Naive thymus-derived CD4-positive, alpha-beta T cell (primary cell): Measurements from ENCODE around the gene UBR2. TPM values are rescaled to one million over a fixed set of nuclear protein-coding genes. Genes with fewer than 3 reads are reported as not detected.
"Not testable (repeated sequence)": the region's sequence is repeated elsewhere in the genome, so short reads cannot be mapped to it uniquely, and the experiment has no call there.

ENCODE experiments used
- ATAC-seq: fragments of 150-1000 bp; cut with Tn5 transposase; 2 replicates; pipeline ENCODE4 v1.10.0; 2021; ENCODE audit warnings: mild to moderate bottlenecking, moderate library complexity
- CTCF ChIA-PET: fragments of 350-600 bp; sonication (Branson Sonifier 250); formaldehyde crosslinking; loops from one replicate; lab custom pipeline; 2021; ENCODE audit warnings: antibody characterized with exemption; lab: Charles Lee
- POLR2A ChIA-PET: fragments of 350-600 bp; sonication (Branson Sonifier 250); formaldehyde crosslinking; loops from one replicate; lab custom pipeline; 2021; ENCODE audit warnings: antibody characterized with exemption, inconsistent platforms; lab: Charles Lee
- DNase-seq, 9 donors: peaks; one replicate each; pipeline versions ENCODE4 v3.0.0 to v3.0.0-alpha.2; 2020 to 2022; ENCODE audit warnings: mixed read lengths in 1 of 9
- H3K27ac ChIP-seq: one replicate; pipeline ENCODE4 v1.7.0; 2013; ENCODE audit warnings: mild to moderate bottlenecking, low read depth, low read length, moderate library complexity
- H3K27me3 ChIP-seq, 2 donors: one replicate each; pipeline ENCODE4 v1.7.0; 2013; ENCODE audit warnings: low read length in 2 of 2, mild to moderate bottlenecking in 2 of 2, moderate library complexity in 2 of 2; ENCODE audit not compliant: control insufficient read depth in 2 of 2, insufficient read depth in 2 of 2
- H3K36me3 ChIP-seq, 3 experiments: 1 replicate in 2 of 3; 2 replicates in 1 of 3; pipeline ENCODE4 v1.7.0; 2013; ENCODE audit warnings: low read length in 3 of 3, mild to moderate bottlenecking in 3 of 3, moderate library complexity in 1 of 3; ENCODE audit not compliant: insufficient read depth in 3 of 3, control insufficient read depth in 2 of 3
- H3K4me1 ChIP-seq, 2 donors: one replicate each; pipeline ENCODE4 v1.7.0; 2013; ENCODE audit warnings: low read length in 2 of 2, mild to moderate bottlenecking in 2 of 2, moderate library complexity in 1 of 2; ENCODE audit not compliant: control insufficient read depth in 2 of 2, insufficient read depth in 2 of 2
- H3K4me3 ChIP-seq: 2 replicates; pipeline ENCODE4 v1.7.0; 2013; ENCODE audit warnings: mild to moderate bottlenecking, low read length
- H3K9me3 ChIP-seq, 3 experiments: 1 replicate in 2 of 3; 2 replicates in 1 of 3; pipeline ENCODE4 v1.7.0; 2013; ENCODE audit warnings: low read length in 3 of 3; ENCODE audit not compliant: control insufficient read depth in 2 of 3
- H3K27ac Mint-ChIP-seq, 9 donors: one replicate each; pipeline ENCODE4 v1.8.0; 2020 to 2022; ENCODE audit warnings: mixed read lengths in 9 of 9, mild to moderate bottlenecking in 8 of 9, moderate library complexity in 5 of 9, inconsistent platforms in 2 of 9
- H3K27me3 Mint-ChIP-seq, 5 donors: one replicate each; pipeline ENCODE4 v1.8.0; 2021 to 2022; ENCODE audit warnings: mixed read lengths in 5 of 5, mild to moderate bottlenecking in 1 of 5
- H3K36me3 Mint-ChIP-seq, 5 donors: one replicate each; pipeline ENCODE4 v1.8.0; 2020 to 2022; ENCODE audit warnings: mixed read lengths in 5 of 5, mild to moderate bottlenecking in 3 of 5, inconsistent platforms in 1 of 5
- H3K4me1 Mint-ChIP-seq, 7 donors: one replicate each; pipeline ENCODE4 v1.8.0; 2020 to 2022; ENCODE audit warnings: mixed read lengths in 7 of 7, mild to moderate bottlenecking in 3 of 7, inconsistent platforms in 1 of 7
- H3K4me3 Mint-ChIP-seq, 10 donors: one replicate each; pipeline ENCODE4 v1.8.0; 2020 to 2022; ENCODE audit warnings: mild to moderate bottlenecking in 10 of 10, mixed read lengths in 10 of 10, moderate library complexity in 6 of 10, inconsistent platforms in 2 of 10
- H3K9me3 Mint-ChIP-seq, 11 donors: one replicate each; pipeline ENCODE4 v1.8.0; 2020 to 2022; ENCODE audit warnings: mixed read lengths in 11 of 11, mild to moderate bottlenecking in 4 of 11, inconsistent platforms in 1 of 11, moderate library complexity in 1 of 11
- intact Hi-C, 2 donors: fragments of 100-400 bp; cut with micrococcal nuclease; formaldehyde crosslinking; loops; one replicate each; pipeline ENCODE4 v1.15.1; 2023
- polyA plus RNA-seq, 2 donors: library from polyadenylated mRNA; unstranded; fragments of 300-500 nt; fragmentation: Illumina TruSeq; gene quantifications; one replicate each; pipeline ENCODE4 v1.2.3, GENCODE V29; 2021
- total RNA-seq, 6 experiments: library from RNA in 5 of 6; stranded (reverse) in 5 of 6; gene quantifications; 1 replicate in 5 of 6; 2 replicates in 1 of 6; pipeline ENCODE4 v1.2.3 and lab custom pipeline; 2021 to 2026

Gene UBR2
- total and polyA plus RNA-seq, 7 experiments from 2014 or later = 10.1 to 45.5 (median 37.0) TPM

GRCh38 chr6:42572523-42572922 is 8.7 kb downstream of the UBR2 start:
- H3K4me1 ChIP-seq = peaks cover 20 to 26% of the 10 kb centered on the region in 2 donors
- peaks cover 0 to 3% of the 10 kb centered on the region in 2 donors for H3K27me3 ChIP-seq
- H3K9me3 Mint-ChIP-seq = peaks cover 0 to 2% (median 0%) of the 10 kb centered on the region in 11 donors
- intact Hi-C loops = loop anchor here in 1 of 2 donors (1.0 kb wide), 1 partner anchor 8 kb away; the partner anchor contains the start of gene UBR2
- ChIA-PET POLR2A (interaction anchor here (0.9 to 1.3 kb wide), 2 partner anchors 9 to 138 kb away, joined by 6 read pairs; partner anchors contain the start of gene UBR2), CTCF (interaction anchor here (1.0 to 2.0 kb wide), 2 partner anchors 9 to 25 kb away, joined by 3 to 7 read pairs; partner anchors contain the start of gene UBR2)
- H3K27me3 Mint-ChIP-seq = no peaks in the 10 kb centered on the region
- peaks cover 7 to 25% (median 14%) of the 10 kb centered on the region in 5 donors for H3K36me3 Mint-ChIP-seq
- no peaks in the 10 kb centered on the region for H3K9me3 ChIP-seq
- H3K27ac ChIP-seq = no peak overlapping the region
- ATAC-seq (peak; percentile 79), DNase-seq (peak in 5 of 9 donors; percentile 14 to 45 (median 36))
- H3K4me3 Mint-ChIP-seq = peak overlapping the region in 8 of 10 donors; percentile 38 to 78 (median 64)
- H3K36me3 ChIP-seq = peaks cover 0 to 24% (median 5%) of the 10 kb centered on the region in 3 experiments
- H3K4me3 ChIP-seq = no peak overlapping the region
- H3K4me1 Mint-ChIP-seq = peaks cover 27 to 77% (median 54%) of the 10 kb centered on the region in 7 donors
- H3K27ac Mint-ChIP-seq = peak overlapping the region; percentile 1 to 88 (median 78)

- Mint-ChIP-seq H3K4me1 (peaks cover 31 to 79% (median 64%) of the 10 kb centered on the region in 7 donors), H3K36me3 (peaks cover 13 to 51% (median 29%) of the 10 kb centered on the region in 5 donors), H3K27ac (peak overlapping the region in 2 of 9 donors; percentile 5 to 27)
- Histone ChIP-seq H3K4me1 (peaks cover 11 to 15% of the 10 kb centered on the region in 2 donors), H3K36me3 (peaks cover 5 to 43% (median 6%) of the 10 kb centered on the region in 3 experiments)
- H3K4me3 ChIP-seq, POLR2A ChIA-PET, H3K27me3 ChIP-seq, H3K9me3 ChIP-seq, DNase-seq, H3K27me3 Mint-ChIP-seq, CTCF ChIA-PET, H3K9me3 Mint-ChIP-seq, intact Hi-C loops, H3K27ac ChIP-seq, ATAC-seq, H3K4me3 Mint-ChIP-seq: not testable (repeated sequence)
Observed at GRCh38 chr6:42576538-42576937, 12.7 kb downstream of the UBR2 start.

GRCh38 chr6:42598300-42598699 is 34.5 kb downstream of the UBR2 start:
- ATAC-seq = no peak

DNA sequence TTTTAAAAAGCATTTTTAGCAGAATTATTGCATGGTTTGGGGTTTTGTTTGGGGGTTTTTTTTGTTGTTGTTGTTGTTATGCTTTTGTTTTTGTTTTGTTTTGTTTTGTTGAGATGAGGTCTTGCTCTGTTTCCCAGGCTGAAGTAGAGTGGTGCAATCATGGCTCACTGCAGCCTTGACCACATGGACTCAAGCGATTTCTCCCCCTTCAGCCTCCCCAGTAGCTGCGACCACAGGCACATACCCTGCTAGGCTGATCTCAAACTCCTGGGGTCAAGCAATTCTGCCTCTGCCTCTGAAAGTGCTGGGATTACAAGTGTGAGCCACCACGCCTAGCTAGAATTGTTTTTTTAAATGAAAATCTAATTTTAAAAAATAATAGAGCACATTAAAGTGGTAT is 35.7 kb downstream of the UBR2 start:
- intact Hi-C loops = no loop called here
- Histone ChIP-seq H3K27me3 (no peaks in the 10 kb centered on the region), H3K9me3 (no peaks in the 10 kb centered on the region), H3K4me3 (no peak overlapping the region), H3K27ac (no peak overlapping the region), H3K4me1 (no peaks in the 10 kb centered on the region), H3K36me3 (peaks cover 0 to 14% (median 4%) of the 10 kb centered on the region in 3 experiments)
- H3K4me1 Mint-ChIP-seq = peaks cover 6 to 20% (median 11%) of the 10 kb centered on the region in 7 donors
- H3K27ac Mint-ChIP-seq = peak overlapping the region in 1 of 9 donors; percentile 59
- DNase-seq (no peak), ATAC-seq (no peak)
- POLR2A ChIA-PET = no interaction called here
- peaks cover 3 to 37% (median 32%) of the 10 kb centered on the region in 5 donors for H3K36me3 Mint-ChIP-seq
- no peaks in the 10 kb centered on the region for H3K27me3 Mint-ChIP-seq
- H3K4me3 Mint-ChIP-seq = no peak overlapping the region
- H3K9me3 Mint-ChIP-seq = peaks cover 0 to 3% (median 0%) of the 10 kb centered on the region in 11 donors
- CTCF ChIA-PET = no interaction called here

More at GRCh38 chr6:42598300-42598699, 34.5 kb downstream of the UBR2 start:
- DNase-seq = no peak
- ChIA-PET CTCF (interaction anchor here (0.6 kb wide), 1 partner anchor 840 kb away, joined by 3 read pairs; no protein-coding TSS in a partner anchor), POLR2A (no interaction called here)
- H3K27ac Mint-ChIP-seq = peak overlapping the region in 3 of 9 donors; percentile 25 to 57 (median 30)
- H3K27me3 ChIP-seq = no peaks in the 10 kb centered on the region
- no peaks in the 10 kb centered on the region for H3K9me3 ChIP-seq
- no peaks in the 10 kb centered on the region for H3K4me1 ChIP-seq
- H3K4me1 Mint-ChIP-seq = peaks cover 4 to 20% (median 10%) of the 10 kb centered on the region in 7 donors
- H3K4me3 Mint-ChIP-seq = no peak overlapping the region
- no peak overlapping the region for H3K27ac ChIP-seq
- intact Hi-C loops = no loop called here
- no peaks in the 10 kb centered on the region for H3K27me3 Mint-ChIP-seq
- peaks cover 0 to 3% (median 0%) of the 10 kb centered on the region in 11 donors for H3K9me3 Mint-ChIP-seq
- peaks cover 0 to 15% (median 4%) of the 10 kb centered on the region in 3 experiments for H3K36me3 ChIP-seq
- H3K36me3 Mint-ChIP-seq = peaks cover 3 to 39% (median 36%) of the 10 kb centered on the region in 5 donors
- no peak overlapping the region for H3K4me3 ChIP-seq

GRCh38 chr6:42604150-42604549 is 40.3 kb downstream of the UBR2 start:
- POLR2A ChIA-PET = no interaction called here
- no peak for ATAC-seq

GRCh38 chr6:42604699-42605098 is 40.9 kb downstream of the UBR2 start:
- H3K9me3 ChIP-seq, H3K27me3 ChIP-seq, H3K9me3 Mint-ChIP-seq, ATAC-seq, H3K4me3 Mint-ChIP-seq, DNase-seq, H3K27ac ChIP-seq, H3K4me1 ChIP-seq, H3K4me3 ChIP-seq, CTCF ChIA-PET, H3K27me3 Mint-ChIP-seq, POLR2A ChIA-PET: not testable (repeated sequence)
- intact Hi-C loops = loop anchor here in 1 of 2 donors (5.0 kb wide), 1 partner anchor 37 kb away; no protein-coding TSS in a partner anchor
- peaks cover 0 to 23% (median 20%) of the 10 kb centered on the region in 5 donors for H3K36me3 Mint-ChIP-seq
- peaks cover 6 to 15% (median 9%) of the 10 kb centered on the region in 7 donors for H3K4me1 Mint-ChIP-seq
- peak overlapping the region in 5 of 9 donors; percentile 12 to 61 (median 34) for H3K27ac Mint-ChIP-seq
- peaks cover 0 to 21% (median 21%) of the 10 kb centered on the region in 3 experiments for H3K36me3 ChIP-seq

More at GRCh38 chr6:42604150-42604549, 40.3 kb downstream of the UBR2 start:
- intact Hi-C loops = no loop called here
- CTCF ChIA-PET = no interaction called here
- Histone ChIP-seq H3K36me3 (peaks cover 0 to 21% (median 21%) of the 10 kb centered on the region in 3 experiments), H3K4me1 (no peaks in the 10 kb centered on the region), H3K9me3 (no peaks in the 10 kb centered on the region), H3K27me3 (no peaks in the 10 kb centered on the region), H3K27ac (no peak overlapping the region), H3K4me3 (no peak overlapping the region)
- Mint-ChIP-seq H3K4me3 (no peak overlapping the region), H3K9me3 (no peaks in the 10 kb centered on the region), H3K27me3 (no peaks in the 10 kb centered on the region), H3K27ac (peak overlapping the region in 1 of 9 donors; percentile 26), H3K36me3 (peaks cover 0 to 21% (median 19%) of the 10 kb centered on the region in 5 donors), H3K4me1 (peaks cover 6 to 15% (median 9%) of the 10 kb centered on the region in 7 donors)
- no peak for DNase-seq
